CD1c-positive myeloid dendritic cell (primary cell): Measurements from ENCODE around the gene MAP2K5.

ENCODE experiments used
- DNase-seq: peaks from one replicate; pipeline ENCODE4 v3.0.0-alpha.2; 2016; ENCODE audit errors: extremely low spot score

MAP2K5 gene

GRCh38 chr15:67542420-67543347, at the start of gene MAP2K5:
MAP2K5 (plus strand) TSS chr15:67542703; CDS start chr15:67543336, 633 bp downstream.
- DNase-seq, result peak; percentile 93

GRCh38 chr15:67495585-67495984, 46.9 kb upstream of the MAP2K5 start:
- no peak for DNase-seq

GRCh38 chr15:67501177-67501835, 41.2 kb upstream of the MAP2K5 start:
- peak; percentile 9 for DNase-seq

- DNase-seq, result no peak
These were observed 40.6 kb upstream of the MAP2K5 start for GRCh38 chr15:67501836-67502461.

- no peak for DNase-seq
These were observed 38.4 kb upstream of the MAP2K5 start for GRCh38 chr15:67504056-67504455.

GRCh38 chr15:67504796-67505195, 37.7 kb upstream of the MAP2K5 start:
- DNase-seq, result no peak

- DNase-seq, result peak; percentile 69
These were observed 36.6 kb upstream of the MAP2K5 start for GRCh38 chr15:67505675-67506572.

- DNase-seq, result peak; percentile 55
These were observed 35.4 kb upstream of the MAP2K5 start for GRCh38 chr15:67506775-67507747.

- DNase-seq, result no peak
These were observed 34.1 kb upstream of the MAP2K5 start for GRCh38 chr15:67508407-67508806.

- no peak for DNase-seq
These were observed 32.6 kb upstream of the MAP2K5 start for GRCh38 chr15:67509918-67510317.

- DNase-seq, result no peak
These were observed 31.8 kb upstream of the MAP2K5 start for GRCh38 chr15:67510597-67511190.

GRCh38 chr15:67511606-67512005, 30.9 kb upstream of the MAP2K5 start:
- no peak for DNase-seq

- DNase-seq, result no peak
These were observed 30.4 kb upstream of the MAP2K5 start for GRCh38 chr15:67512140-67512539.

- DNase-seq, result no peak
These were observed 29.4 kb upstream of the MAP2K5 start for GRCh38 chr15:67512933-67513714.

GRCh38 chr15:67515090-67515489, 27.4 kb upstream of the MAP2K5 start:
- DNase-seq, result no peak

- DNase-seq, result no peak
These were observed 26.9 kb upstream of the MAP2K5 start for GRCh38 chr15:67515557-67515956.

GRCh38 chr15:67520321-67521028, 22.0 kb upstream of the MAP2K5 start:
- DNase-seq, result peak; percentile 62

- DNase-seq, result peak; percentile 89
These were observed 21.3 kb upstream of the MAP2K5 start, which contains the start of gene C15orf61 for GRCh38 chr15:67521029-67521782. C15orf61 (plus strand) TSS chr15:67521131; CDS start chr15:67521249, 118 bp downstream.
